GM12873 (cell line): ENCODE measurements around the gene BATF.

Source experiments
- CTCF ChIP-seq: IDR thresholded peaks from 2 replicates; pipeline ENCODE4 v1.5.1; 2012; ENCODE audit warnings: low read depth, mild to moderate bottlenecking, moderate library complexity, low read length, control low read depth; ENCODE audit not compliant: insufficient read depth; ENCODE audit errors: missing control alignments

BATF gene

GRCh38 chr14:75522224-75522982 lies at the start of gene BATF:
Gene BATF (plus strand): TSS chr14:75522469. CDS start chr14:75522683, 214 bp downstream.
- no peak for TF ChIP-seq CTCF

- no peak for TF ChIP-seq CTCF
Observed at GRCh38 chr14:75476274-75476995, 45.8 kb upstream of the BATF start.

DNA sequence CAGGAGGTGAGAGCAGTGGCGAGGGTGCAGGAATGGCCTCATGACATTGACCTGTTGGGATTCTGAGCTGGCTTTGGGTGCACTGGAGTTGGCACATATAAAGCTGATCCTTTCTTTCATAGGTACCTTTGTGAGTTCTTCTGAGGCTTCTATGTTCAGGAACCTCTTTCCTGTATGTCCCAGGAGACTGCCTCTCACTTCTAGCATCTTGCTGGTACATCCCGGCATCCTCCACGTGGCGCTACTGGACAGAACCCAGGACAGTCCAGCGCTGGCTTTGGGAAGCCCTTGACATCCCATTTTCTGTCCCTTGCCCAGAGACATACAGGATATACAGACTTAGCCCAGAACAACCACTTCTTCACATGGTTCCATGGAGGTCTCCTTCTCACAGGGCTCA lies 44.4 kb upstream of the BATF start:
- TF ChIP-seq CTCF: no peak

GRCh38 chr14:75479770-75480600 lies 42.3 kb upstream of the BATF start:
- TF ChIP-seq CTCF: no peak

DNA sequence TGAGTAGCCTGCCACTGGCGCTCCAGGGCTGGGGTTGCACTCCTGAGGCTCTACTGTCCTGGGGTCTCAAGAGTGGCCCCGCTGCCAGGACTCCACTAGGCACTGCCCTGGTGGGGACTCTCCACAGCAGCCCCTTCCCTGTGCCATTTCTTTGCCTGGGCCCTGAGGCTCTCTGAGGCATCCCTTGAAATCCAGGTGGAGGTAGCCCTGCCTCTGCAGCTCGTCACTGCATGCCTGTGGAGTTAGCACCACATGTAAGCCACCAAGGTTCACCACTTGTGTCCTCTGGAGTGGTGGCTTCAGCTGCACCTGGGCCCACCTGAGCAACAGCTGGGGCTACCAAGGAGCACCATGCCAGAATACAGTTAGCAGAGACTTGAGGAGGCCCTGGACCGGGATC lies 39.9 kb upstream of the BATF start:
- TF ChIP-seq CTCF: no peak

DNA sequence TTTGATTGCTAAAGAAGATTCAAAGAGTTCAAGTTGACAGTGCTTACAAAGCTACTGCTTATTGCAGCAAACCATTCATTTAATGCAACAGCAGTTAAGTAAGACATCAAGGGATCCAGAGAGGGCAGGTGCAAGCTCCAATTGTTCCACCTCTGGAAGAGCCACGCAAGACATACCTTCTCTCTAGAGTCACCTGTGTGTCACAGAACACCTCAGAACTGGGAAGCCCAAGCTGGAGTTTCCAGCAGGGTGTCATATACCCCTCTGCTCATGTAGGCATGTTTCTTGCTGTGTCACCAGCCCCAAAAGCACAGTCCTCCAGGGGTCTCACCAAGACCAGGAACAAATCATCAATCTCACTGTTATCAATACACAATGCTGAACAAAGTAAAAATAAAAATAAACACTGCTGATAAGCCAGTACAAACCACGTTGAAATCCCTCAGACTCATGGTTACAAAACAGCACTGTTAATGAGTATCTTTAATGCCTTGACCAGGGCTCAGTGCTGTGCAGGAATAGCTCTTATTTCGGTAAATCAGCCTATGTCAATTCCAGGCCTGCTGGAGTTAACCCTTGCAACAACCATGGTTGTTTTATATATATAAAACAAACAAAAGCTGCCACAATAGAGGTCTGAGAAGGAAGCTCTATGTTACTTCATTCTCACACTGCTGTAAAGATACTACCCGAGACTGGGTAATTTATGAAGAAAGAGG lies 37.4 kb upstream of the BATF start:
- no peak for TF ChIP-seq CTCF
